ENCODE data around the gene SNTG2. TPM values are rescaled to one million over a fixed set of nuclear protein-coding genes. Genes with fewer than 3 reads are reported as not detected.

Gene SNTG2
- total RNA-seq, 1 experiment from 2014 or later: 20.5 TPM

DNA sequence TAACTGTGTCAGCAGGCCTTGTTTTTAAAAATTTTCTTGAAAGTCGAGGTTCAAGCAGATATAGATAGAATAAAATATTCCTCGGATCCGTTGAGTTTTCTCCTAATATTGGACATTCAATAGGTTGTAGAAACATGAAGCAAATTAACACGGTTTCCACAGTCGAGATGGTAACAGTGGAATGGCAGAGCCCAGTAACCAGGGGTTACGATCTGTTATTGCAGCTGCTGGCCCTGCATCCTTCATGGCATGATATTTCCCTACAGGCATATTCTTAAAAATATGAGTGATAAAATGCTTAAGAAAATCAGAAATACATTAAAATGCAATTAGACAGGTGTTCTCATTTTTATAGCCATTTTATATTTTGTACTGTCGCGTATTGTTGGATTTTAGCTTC lies 117.6 kb downstream of the SNTG2 start:
- peaks cover 19% of the 10 kb centered on the region for H3K9me3 Mint-ChIP-seq
- no peak overlapping the region for H3K4me3 Mint-ChIP-seq
- H3K4me1 Mint-ChIP-seq: no peaks in the 10 kb centered on the region
- H3K27ac Mint-ChIP-seq: no peak overlapping the region
- CTCF ChIA-PET: no interaction called here
- H3K36me3 Mint-ChIP-seq: peaks cover 19% of the 10 kb centered on the region
- peaks cover 16% of the 10 kb centered on the region for H3K27me3 Mint-ChIP-seq (ENCODE audit: low read depth)
- TF ChIP-seq TCF7 (CRISPR knock-in tag; IDR thresholded peaks at IDR 0.05; ENCODE audit: low read depth): no peak
- TF ChIP-seq ESRRA (CRISPR knock-in tag; IDR thresholded peaks at IDR 0.05; ENCODE audit: borderline replicate concordance): no peak
- TF ChIP-seq, protein P1, sequence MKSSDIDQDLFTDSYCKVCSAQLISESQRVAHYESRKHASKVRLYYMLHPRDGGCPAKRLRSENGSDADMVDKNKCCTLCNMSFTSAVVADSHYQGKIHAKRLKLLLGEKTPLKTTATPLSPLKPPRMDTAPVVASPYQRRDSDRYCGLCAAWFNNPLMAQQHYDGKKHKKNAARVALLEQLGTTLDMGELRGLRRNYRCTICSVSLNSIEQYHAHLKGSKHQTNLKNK (CRISPR knock-in tag; IDR thresholded peaks at IDR 0.05): no peak
- no peak for TF ChIP-seq ELF4 (CRISPR knock-in tag; IDR thresholded peaks at IDR 0.05; ENCODE audit: low read depth)
- TF ChIP-seq, protein P2, sequence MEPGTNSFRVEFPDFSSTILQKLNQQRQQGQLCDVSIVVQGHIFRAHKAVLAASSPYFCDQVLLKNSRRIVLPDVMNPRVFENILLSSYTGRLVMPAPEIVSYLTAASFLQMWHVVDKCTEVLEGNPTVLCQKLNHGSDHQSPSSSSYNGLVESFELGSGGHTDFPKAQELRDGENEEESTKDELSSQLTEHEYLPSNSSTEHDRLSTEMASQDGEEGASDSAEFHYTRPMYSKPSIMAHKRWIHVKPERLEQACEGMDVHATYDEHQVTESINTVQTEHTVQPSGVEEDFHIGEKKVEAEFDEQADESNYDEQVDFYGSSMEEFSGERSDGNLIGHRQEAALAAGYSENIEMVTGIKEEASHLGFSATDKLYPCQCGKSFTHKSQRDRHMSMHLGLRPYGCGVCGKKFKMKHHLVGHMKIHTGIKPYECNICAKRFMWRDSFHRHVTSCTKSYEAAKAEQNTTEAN (CRISPR knock-in tag; IDR thresholded peaks at IDR 0.05): no peak
- TF ChIP-seq RORB (CRISPR knock-in tag; IDR thresholded peaks at IDR 0.05): no peak
- TF ChIP-seq OVOL2 (CRISPR knock-in tag; IDR thresholded peaks at IDR 0.05; ENCODE audit: borderline replicate concordance): no peak
- TF ChIP-seq ATF1 (CRISPR knock-in tag; IDR thresholded peaks at IDR 0.05): no peak
- TF ChIP-seq FOXP1 (CRISPR knock-in tag; IDR thresholded peaks at IDR 0.05; ENCODE audit: borderline replicate concordance): no peak
- no peak for TF ChIP-seq TP53 (CRISPR knock-in tag; IDR thresholded peaks at IDR 0.05)
- no peak for TF ChIP-seq JAZF1 (CRISPR knock-in tag; IDR thresholded peaks at IDR 0.05)
- no peak for TF ChIP-seq PRRX2 (CRISPR knock-in tag; IDR thresholded peaks at IDR 0.05)
- TF ChIP-seq, protein P3, sequence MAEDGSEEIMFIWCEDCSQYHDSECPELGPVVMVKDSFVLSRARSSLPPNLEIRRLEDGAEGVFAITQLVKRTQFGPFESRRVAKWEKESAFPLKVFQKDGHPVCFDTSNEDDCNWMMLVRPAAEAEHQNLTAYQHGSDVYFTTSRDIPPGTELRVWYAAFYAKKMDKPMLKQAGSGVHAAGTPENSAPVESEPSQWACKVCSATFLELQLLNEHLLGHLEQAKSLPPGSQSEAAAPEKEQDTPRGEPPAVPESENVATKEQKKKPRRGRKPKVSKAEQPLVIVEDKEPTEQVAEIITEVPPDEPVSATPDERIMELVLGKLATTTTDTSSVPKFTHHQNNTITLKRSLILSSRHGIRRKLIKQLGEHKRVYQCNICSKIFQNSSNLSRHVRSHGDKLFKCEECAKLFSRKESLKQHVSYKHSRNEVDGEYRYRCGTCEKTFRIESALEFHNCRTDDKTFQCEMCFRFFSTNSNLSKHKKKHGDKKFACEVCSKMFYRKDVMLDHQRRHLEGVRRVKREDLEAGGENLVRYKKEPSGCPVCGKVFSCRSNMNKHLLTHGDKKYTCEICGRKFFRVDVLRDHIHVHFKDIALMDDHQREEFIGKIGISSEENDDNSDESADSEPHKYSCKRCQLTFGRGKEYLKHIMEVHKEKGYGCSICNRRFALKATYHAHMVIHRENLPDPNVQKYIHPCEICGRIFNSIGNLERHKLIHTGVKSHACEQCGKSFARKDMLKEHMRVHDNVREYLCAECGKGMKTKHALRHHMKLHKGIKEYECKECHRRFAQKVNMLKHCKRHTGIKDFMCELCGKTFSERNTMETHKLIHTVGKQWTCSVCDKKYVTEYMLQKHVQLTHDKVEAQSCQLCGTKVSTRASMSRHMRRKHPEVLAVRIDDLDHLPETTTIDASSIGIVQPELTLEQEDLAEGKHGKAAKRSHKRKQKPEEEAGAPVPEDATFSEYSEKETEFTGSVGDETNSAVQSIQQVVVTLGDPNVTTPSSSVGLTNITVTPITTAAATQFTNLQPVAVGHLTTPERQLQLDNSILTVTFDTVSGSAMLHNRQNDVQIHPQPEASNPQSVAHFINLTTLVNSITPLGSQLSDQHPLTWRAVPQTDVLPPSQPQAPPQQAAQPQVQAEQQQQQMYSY (CRISPR knock-in tag; IDR thresholded peaks at IDR 0.05): no peak
- TF ChIP-seq, protein P4, sequence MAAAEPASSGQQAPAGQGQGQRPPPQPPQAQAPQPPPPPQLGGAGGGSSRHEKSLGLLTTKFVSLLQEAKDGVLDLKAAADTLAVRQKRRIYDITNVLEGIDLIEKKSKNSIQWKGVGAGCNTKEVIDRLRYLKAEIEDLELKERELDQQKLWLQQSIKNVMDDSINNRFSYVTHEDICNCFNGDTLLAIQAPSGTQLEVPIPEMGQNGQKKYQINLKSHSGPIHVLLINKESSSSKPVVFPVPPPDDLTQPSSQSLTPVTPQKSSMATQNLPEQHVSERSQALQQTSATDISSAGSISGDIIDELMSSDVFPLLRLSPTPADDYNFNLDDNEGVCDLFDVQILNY (CRISPR knock-in tag; IDR thresholded peaks at IDR 0.05): no peak
- ATAC-seq: no peak
- DNase-seq (ENCODE audit: low spot score): no peak
- POLR2A ChIA-PET: no interaction called here

DNA sequence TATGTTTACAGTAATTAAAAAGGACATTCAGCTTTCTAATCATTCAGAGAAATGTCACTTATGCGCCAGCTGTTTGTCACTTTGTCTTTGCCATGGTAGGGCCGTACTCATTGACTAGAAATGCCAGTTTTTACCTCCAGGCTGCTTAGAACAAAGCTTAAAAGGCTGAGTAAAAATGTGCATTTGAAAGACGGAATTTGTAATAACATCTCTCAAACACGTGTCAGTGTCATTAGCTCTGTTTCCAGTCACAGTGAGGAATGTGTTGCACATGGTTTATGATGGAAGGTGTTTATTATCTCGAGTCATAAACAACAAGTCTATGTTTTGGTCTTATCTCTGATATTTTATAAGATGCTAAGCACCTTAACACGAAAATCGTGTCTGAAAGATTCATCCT lies 118.2 kb downstream of the SNTG2 start:
- CTCF ChIA-PET: interaction anchor here (1.3 kb wide), 1 partner anchor 72 kb away, joined by 3 read pairs; no protein-coding TSS in a partner anchor
- no peak for ATAC-seq
- Mint-ChIP-seq H3K36me3 (peaks cover 19% of the 10 kb centered on the region), H3K9me3 (peaks cover 19% of the 10 kb centered on the region), H3K4me3 (no peak overlapping the region), H3K27ac (no peak overlapping the region), H3K27me3 (ENCODE audit: low read depth) (peaks cover 16% of the 10 kb centered on the region), H3K4me1 (peaks cover 3% of the 10 kb centered on the region; the same call in 1 of the 2 replicates)
- POLR2A ChIA-PET: no interaction called here
- DNase-seq (ENCODE audit: low spot score): no peak
- TF ChIP-seq, protein P5, sequence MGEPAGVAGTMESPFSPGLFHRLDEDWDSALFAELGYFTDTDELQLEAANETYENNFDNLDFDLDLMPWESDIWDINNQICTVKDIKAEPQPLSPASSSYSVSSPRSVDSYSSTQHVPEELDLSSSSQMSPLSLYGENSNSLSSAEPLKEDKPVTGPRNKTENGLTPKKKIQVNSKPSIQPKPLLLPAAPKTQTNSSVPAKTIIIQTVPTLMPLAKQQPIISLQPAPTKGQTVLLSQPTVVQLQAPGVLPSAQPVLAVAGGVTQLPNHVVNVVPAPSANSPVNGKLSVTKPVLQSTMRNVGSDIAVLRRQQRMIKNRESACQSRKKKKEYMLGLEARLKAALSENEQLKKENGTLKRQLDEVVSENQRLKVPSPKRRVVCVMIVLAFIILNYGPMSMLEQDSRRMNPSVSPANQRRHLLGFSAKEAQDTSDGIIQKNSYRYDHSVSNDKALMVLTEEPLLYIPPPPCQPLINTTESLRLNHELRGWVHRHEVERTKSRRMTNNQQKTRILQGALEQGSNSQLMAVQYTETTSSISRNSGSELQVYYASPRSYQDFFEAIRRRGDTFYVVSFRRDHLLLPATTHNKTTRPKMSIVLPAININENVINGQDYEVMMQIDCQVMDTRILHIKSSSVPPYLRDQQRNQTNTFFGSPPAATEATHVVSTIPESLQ (CRISPR knock-in tag; IDR thresholded peaks at IDR 0.05): no peak
- no peak for TF ChIP-seq ESRRA (CRISPR knock-in tag; IDR thresholded peaks at IDR 0.05; ENCODE audit: borderline replicate concordance)
- TF ChIP-seq ZNF219 (CRISPR knock-in tag; IDR thresholded peaks at IDR 0.05; ENCODE audit: borderline replicate concordance): no peak
- TF ChIP-seq ZNF232 (CRISPR knock-in tag; IDR thresholded peaks at IDR 0.05): no peak
- TF ChIP-seq CBFB (CRISPR knock-in tag; IDR thresholded peaks at IDR 0.05; ENCODE audit: low read depth): no peak
- no peak for TF ChIP-seq ZNF671 (CRISPR knock-in tag; IDR thresholded peaks at IDR 0.05)
- TF ChIP-seq, protein P6, sequence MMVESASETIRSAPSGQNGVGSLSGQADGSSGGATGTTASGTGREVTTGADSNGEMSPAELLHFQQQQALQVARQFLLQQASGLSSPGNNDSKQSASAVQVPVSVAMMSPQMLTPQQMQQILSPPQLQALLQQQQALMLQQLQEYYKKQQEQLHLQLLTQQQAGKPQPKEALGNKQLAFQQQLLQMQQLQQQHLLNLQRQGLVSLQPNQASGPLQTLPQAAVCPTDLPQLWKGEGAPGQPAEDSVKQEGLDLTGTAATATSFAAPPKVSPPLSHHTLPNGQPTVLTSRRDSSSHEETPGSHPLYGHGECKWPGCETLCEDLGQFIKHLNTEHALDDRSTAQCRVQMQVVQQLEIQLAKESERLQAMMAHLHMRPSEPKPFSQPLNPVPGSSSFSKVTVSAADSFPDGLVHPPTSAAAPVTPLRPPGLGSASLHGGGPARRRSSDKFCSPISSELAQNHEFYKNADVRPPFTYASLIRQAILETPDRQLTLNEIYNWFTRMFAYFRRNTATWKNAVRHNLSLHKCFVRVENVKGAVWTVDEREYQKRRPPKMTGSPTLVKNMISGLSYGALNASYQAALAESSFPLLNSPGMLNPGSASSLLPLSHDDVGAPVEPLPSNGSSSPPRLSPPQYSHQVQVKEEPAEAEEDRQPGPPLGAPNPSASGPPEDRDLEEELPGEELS (CRISPR knock-in tag; IDR thresholded peaks at IDR 0.05): no peak
- no peak for TF ChIP-seq NFE2L1 (CRISPR knock-in tag; IDR thresholded peaks at IDR 0.05)
- no peak for TF ChIP-seq SOX15 (CRISPR knock-in tag; IDR thresholded peaks at IDR 0.05)
- TF ChIP-seq ZNF416 (CRISPR knock-in tag; IDR thresholded peaks at IDR 0.05): no peak
- TF ChIP-seq TEAD4 (CRISPR knock-in tag; IDR thresholded peaks at IDR 0.05): no peak
